Measurements from ENCODE around the gene PTPN4.
"Not testable (repeated sequence)": the region's sequence is repeated elsewhere in the genome, so short reads cannot be mapped to it uniquely, and the experiment has no call there.

Gene PTPN4

DNA sequence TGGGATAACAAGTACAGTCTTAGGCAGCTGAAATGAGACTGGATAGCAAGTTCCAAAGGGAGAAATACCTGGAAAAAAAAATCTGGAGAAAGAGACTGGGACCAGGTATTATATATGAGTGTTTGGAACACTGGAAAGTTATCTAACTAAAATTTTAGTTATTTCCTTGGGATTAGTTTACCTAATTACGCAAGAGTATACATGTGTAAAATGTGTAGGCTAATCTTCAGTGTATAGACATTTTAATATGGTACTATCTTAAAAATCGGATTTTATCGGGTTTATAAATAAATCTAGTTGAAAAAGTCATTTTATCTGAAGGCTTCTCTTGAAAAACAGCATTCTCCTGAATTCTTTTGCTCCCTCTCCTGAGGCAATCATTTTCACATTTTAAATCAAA lies 257.1 kb downstream of the PTPN4 start:
- TF ChIP-seq ZFX (IDR thresholded peaks at IDR 0.05; ENCODE audit: borderline replicate concordance) = no peak
- TF ChIP-seq, protein P1, sequence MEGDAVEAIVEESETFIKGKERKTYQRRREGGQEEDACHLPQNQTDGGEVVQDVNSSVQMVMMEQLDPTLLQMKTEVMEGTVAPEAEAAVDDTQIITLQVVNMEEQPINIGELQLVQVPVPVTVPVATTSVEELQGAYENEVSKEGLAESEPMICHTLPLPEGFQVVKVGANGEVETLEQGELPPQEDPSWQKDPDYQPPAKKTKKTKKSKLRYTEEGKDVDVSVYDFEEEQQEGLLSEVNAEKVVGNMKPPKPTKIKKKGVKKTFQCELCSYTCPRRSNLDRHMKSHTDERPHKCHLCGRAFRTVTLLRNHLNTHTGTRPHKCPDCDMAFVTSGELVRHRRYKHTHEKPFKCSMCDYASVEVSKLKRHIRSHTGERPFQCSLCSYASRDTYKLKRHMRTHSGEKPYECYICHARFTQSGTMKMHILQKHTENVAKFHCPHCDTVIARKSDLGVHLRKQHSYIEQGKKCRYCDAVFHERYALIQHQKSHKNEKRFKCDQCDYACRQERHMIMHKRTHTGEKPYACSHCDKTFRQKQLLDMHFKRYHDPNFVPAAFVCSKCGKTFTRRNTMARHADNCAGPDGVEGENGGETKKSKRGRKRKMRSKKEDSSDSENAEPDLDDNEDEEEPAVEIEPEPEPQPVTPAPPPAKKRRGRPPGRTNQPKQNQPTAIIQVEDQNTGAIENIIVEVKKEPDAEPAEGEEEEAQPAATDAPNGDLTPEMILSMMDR (IDR thresholded peaks at IDR 0.05) = no peak
- H3K27ac ChIP-seq = no peak overlapping the region

DNA sequence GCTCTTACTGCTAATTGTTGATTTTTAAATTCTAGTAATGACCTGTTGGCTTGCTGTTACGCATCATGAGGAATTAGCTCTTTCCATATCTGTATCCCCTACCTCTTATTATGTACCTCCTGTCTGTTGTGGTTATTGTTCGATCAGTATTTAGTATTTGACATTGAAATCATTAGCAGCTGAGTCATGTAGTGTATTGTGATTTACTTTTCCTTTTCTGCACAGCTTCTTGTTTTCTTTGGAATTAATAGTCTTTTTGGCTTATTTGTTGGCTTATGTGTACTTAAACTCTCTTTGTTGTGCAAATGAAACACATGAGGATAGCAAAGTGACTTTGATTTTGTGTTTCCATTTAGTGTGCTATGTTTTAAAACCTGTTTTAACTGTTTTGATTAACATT lies 257.5 kb downstream of the PTPN4 start:
- H3K27ac ChIP-seq = no peak overlapping the region
- no peak for TF ChIP-seq ZFX (IDR thresholded peaks at IDR 0.05; ENCODE audit: borderline replicate concordance)
- TF ChIP-seq, protein P1 (IDR thresholded peaks at IDR 0.05) = no peak

DNA sequence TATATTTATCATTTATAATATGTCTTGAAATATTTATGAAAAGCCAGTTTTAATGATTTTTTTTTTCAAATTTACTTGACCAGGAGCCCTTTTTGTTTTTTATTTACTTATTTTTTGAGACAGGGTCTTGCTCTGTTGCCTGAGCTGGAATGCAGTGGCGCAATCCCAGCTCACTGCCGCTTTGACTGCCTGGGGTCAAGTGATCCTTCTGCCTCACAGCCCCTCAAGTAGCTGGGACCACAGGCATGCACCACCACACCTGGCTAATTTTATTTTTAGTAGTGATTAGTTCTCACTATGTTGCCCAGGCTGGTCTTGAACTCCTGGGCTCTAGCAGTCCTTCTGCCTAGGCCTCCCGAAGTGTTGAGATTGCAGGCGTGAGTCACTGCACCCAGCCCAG lies 258.8 kb downstream of the PTPN4 start:
- no peak for TF ChIP-seq ZFX (IDR thresholded peaks at IDR 0.05; ENCODE audit: borderline replicate concordance)
- TF ChIP-seq, protein P1 (IDR thresholded peaks at IDR 0.05) = no peak
- H3K27ac ChIP-seq = no peak overlapping the region

DNA sequence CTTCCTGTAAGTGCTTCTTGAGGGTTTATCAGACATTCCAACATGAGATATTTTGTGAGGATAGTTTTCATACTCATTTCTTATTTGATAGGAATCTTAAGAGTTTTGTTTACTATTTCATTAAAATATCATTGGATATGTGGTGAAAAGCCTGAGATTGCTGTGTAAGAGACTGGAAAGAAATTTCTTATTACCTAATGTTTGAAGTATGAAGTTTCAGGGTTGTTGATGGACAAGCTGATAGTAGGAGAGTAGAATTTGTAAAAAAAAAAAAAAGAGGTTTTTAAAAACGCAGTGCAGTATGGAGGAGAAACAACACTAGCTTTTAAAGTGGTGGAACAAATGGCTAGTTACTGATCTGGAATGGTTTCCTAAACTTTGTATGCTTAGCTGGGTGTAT lies 260.8 kb downstream of the PTPN4 start:
- no peak overlapping the region for H3K27ac ChIP-seq

DNA sequence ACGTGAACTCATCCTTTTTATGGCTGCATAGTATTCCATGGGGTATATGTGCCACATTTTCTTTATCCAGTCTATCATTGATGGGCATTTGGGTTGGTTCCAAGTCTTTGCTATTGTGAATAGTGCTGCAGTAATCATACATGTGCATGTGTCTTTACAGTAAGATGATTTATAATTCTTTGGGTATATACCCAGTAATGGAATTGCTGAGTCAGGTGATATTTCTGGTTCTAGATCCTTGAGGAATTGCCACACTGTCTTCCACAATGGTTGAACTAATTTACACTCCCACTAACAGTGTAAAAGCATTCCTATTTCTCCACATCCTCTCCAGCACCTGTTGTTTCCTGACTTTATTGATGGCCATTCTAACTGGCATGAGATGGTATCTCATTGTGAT lies 262.8 kb downstream of the PTPN4 start:
- H3K27ac ChIP-seq = not testable (repeated sequence)

More for the DNA sequence above, 260.8 kb downstream of the PTPN4 start:
- TF ChIP-seq, protein P1 (IDR thresholded peaks at IDR 0.05) = no peak
- no peak for TF ChIP-seq ZFX (IDR thresholded peaks at IDR 0.05; ENCODE audit: borderline replicate concordance)

DNA sequence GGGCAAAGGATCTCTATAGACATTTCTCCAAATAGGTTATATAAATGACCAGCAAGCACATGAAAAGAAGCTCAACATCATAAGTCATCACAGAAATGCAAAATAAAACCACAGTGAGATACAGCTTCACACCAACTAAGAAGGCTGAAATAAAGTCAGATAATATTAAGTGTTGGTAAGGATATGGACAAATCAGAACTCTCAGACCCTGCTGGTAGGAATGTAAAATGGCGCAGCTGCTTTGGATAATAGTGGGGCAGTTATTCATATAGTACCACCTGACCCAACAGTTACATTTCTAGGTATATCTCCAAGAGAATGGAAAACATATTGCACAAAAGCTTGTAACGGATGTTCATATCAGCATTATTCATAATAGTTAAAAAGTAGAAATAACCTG lies 267.2 kb downstream of the PTPN4 start:
- H3K27ac ChIP-seq = no peak overlapping the region
- TF ChIP-seq ZFX (IDR thresholded peaks at IDR 0.05; ENCODE audit: borderline replicate concordance) = no peak
- TF ChIP-seq, protein P1 (IDR thresholded peaks at IDR 0.05) = no peak

DNA sequence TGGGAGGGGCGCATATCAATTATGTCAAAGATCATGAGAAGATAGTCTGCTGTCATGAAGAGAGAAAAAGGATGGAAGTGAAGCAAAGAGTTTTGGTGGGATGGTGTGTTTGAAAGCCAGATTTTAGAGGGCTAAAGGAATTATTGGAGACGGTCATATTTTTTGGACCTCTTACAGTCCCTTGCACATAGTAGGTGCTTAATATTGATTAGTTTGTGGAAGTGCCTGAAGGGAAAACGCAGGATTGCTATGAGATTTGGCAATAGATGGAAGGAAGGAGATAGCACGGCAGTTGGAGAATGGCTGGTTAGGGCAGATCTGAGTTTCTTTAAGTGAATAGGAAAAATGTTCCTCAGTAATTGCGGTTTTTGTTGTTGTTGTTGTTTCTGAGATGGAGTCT lies 269.1 kb downstream of the PTPN4 start:
- H3K27ac ChIP-seq = no peak overlapping the region
- no peak for TF ChIP-seq ZFX (IDR thresholded peaks at IDR 0.05; ENCODE audit: borderline replicate concordance)
- TF ChIP-seq, protein P1 (IDR thresholded peaks at IDR 0.05) = no peak

Data from 22Rv1 (cell line).